NCI-H2196 (cell line): ENCODE results near the gene DKK3.

ENCODE experiments used
- DNase-seq: peaks from one replicate; lab custom pipeline; 2025; ENCODE audit not compliant: unreplicated experiment; lab: John Stamatoyannopoulos, UW

The DKK3 gene

DNA sequence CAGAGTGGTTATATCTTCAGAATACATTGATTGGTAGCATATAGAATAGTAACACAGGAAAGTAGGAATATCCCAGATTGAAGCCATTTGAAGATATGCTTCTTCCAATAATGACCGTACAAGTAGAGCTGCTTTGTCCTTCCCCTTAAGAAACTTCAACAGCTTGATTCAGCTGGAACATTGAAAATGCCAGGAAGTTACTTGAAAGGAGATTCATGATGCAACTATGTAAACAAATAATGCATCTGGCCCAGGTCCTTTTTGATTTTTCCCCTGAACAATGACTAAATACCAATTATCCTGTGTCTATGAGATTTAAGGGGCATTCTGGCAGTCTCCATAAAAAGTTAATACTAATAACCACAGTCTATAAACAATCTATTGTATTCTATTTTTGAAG lies 3.0 kb downstream of the DKK3 start:
- DNase-seq: no peak

DNA sequence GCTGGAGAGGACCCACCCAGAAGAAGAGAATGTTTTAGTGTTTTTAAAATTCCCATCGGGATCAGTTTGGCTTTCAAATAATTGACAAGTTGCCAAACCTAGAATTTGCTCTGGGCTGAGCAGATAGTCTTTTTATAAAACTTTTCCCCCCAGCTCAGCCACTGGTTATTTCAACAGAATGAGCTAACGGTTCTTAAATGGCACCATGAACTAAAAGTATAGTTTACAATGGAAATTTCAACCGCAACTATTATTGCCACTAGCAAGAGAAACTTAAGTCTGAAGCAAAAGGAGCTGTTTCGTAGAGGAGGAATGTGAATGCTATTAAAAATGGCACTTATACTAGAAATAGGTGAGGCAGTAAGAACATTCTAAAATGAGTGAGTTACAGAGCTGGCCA lies 3.4 kb downstream of the DKK3 start:
- DNase-seq: no peak

DNA sequence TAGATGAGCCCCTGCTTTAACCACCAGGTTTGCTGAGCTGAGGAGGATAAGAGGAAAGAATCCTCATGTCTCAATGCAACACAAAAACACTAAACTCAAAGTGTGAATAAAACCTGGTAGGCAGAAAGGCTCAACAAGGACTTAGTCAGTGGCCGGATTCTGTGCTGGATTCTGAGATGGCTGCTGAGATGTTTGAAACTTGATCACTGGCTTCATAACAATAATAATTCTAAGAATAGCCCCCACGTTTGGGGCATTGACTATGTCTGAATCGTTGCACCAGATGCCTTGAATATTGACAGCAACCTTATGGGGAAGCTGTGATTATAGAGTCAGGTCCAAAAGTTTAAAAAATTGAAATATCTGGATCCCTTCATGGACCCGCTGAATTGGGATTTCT lies 4.6 kb downstream of the DKK3 start:
- DNase-seq: no peak

DNA sequence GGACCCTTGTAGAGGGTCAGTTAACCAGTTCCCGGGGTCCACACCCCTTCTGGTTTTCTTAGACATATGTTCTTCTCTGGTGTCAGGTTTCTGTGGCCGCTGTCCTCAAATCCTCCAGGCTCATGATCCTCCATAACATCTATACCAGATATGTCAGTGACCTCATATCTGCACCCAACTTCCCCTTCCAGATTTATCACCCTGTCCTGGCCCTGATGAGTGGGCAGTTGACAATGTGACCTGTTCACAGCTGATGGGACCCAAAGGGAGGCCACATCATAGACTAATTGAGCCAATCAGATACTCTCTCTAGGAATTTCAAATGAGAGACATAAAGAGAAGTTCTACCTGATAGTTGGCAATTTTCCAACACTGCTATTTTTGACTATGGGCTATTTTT lies 5.1 kb downstream of the DKK3 start:
- DNase-seq: no peak

DNA sequence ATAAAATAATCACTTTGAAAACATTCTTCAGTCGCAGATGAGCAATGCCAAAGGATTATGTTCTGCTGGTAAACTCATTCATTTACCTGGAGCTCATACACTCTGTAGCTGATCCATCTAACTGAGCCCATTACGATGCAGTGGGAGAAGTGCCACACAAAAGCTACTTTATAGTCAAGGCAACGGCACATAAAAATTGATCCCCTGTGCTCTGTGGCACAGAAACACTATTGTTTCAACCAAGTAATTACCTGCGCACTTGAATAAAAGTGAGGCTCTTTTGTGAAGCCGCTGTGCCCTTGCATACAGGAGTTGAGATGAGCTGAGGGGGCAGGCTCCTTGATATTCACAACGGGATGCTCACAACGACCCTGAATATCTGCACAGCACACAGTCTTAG lies 7.2 kb downstream of the DKK3 start:
- no peak for DNase-seq

DNA sequence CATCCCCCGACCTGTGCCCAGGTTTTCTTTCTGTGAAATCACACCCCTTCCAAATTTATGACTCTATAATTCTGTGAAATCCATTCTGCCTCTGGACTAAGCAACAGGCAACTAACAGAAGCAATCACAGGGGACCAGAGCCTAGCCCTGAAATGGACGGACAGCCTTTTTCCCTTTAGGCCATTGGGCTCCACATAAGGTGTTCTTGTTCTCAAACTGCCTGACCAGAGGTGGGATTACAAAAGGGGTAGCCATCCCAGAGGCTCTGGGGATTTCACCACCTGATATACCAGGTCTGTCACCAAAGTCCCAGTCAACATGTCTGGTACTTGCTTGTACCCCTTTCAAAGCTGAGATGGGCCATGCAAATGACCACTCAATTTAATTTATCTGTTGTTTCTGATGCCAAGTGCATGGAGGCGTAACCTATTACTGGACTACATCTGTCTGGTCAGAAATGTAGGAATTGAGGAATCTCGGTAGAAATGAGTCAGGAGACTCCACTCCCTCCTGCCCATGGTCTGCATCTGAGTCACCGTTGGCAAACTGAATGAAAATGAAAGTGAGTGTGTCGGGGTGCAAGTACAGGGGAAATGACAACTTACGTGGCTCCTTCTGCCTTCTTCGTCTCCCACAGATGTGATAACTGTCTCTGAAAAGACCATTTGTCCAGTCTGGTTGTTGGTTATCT lies 10.2 kb downstream of the DKK3 start:
- no peak for DNase-seq

DNA sequence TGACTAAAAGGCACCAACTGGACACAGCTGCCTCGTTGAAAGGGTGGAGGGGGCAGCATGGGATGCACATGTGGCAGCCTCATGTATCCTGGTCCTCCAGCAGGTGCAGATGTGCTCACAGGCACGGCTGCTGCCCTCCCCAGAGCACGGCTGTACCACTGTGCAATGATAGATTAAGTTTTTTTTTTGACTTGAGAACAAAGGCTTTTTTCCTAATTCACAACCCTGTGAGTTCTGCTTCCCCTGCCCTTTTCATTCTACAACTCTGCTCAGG lies 11.4 kb downstream of the DKK3 start:
- DNase-seq: no peak

DNA sequence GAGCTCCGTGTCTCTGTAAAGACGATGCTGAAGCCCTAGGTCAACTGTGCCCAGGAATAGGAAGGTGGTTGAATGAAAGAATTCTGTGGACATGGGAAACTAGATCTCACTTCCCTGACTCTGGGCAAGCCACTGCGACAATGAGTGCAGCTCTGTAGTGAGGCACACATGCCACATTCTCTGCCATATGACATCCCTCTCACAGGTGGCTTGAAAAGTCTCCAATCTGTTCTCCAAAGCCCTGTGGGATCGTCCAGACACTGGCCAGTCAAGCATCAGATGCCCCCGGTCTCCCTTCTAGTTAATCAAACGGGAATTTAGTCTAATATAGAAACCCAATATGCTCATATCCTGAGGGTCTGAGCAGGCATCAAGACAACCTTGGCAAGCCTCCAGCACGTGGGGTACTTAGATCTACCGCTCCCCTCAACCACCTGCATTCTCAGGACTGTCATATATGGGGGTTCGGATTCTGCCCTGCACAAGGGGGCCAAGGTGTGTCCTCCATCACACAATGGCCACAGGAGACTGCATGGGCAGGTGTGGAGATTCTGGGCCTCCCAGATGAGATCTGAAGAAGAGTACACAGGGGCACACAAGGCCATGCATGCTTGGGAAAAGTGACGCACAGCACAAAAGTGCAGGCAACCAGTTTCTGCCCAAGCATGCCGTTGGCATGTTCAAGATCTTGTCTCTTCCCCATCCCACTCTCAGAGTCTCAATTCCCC lies 11.9 kb downstream of the DKK3 start:
- no peak for DNase-seq

DNA sequence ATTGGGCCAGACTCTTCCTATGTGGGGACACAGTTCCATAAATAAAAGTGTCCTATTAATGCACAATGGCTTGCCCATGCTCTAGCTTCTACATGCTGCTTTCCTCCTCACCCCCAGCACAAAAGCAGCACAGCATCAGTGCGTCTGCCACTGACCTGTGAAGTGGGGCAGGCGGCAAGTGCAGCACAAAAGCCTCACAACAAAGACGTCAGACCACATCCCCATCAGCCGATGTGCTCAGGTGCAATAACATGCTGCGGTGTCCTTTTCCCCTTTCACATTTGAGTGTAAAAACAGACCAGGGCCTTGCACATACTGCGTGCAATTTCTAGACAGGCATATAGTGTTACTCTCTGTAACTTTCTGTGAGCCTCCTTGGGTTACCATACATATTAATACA lies 12.8 kb downstream of the DKK3 start:
- no peak for DNase-seq

DNA sequence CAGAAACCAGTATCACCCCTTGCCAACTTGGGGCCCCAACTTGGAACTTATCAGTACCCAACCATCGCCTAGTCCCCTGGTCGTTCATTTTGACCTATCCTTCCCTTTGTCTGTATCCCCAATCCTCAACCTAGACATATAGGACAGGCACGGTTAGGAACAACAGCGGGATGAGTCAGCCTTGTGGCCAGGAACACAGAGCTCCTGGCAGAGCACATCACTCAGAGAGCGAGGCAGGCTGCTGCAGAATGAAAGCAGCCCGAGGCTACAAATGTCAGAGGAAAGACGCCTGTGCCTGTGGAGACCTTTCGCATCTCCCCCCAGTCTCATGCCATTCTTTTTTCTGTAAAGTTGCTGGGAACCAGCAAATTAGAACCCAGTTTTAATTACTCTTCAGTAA lies 14.6 kb downstream of the DKK3 start:
- no peak for DNase-seq

DNA sequence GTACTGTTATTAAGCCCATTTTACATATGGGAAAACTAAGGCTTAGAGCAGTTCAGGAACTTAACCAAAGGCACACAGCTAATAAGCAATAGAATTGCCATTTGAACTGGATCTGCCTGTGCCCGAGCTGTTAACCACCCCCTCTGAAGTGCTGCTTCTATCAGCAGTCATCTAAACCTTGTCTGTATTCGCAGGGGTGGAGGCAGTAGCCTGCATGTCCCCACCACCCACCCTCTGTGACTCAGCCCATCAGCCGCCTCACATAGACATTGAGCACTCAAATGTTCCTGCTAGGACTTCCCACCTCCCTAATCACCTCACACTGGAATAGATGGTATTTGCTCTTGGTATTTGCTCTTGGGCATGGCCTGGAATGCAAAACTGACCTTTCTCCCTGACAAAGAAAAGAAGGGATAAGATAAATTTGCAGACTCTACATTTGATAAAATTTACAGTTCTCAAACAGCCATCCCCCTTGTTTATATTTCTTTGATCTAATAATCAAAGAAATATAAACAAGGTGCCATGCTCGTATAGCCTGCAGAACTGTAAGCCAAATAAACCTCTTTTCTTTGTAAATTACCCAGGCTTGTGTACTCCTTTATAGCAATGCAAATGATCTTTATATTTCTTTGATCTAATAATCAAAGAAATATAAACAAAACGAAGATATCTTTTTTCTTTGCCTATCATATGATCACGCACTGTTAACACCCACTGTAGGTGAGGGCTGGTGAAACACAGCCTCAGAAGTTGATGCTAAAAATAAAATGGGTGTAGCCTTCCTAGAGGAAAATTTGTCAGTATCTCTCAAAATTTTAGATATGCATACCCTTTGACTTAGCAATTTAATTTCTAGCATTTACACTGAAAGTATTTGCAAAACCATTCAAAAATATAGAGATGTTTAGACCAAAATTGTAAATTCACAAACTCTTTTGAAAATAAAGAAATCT lies 15.9 kb downstream of the DKK3 start:
- no peak for DNase-seq

DNA sequence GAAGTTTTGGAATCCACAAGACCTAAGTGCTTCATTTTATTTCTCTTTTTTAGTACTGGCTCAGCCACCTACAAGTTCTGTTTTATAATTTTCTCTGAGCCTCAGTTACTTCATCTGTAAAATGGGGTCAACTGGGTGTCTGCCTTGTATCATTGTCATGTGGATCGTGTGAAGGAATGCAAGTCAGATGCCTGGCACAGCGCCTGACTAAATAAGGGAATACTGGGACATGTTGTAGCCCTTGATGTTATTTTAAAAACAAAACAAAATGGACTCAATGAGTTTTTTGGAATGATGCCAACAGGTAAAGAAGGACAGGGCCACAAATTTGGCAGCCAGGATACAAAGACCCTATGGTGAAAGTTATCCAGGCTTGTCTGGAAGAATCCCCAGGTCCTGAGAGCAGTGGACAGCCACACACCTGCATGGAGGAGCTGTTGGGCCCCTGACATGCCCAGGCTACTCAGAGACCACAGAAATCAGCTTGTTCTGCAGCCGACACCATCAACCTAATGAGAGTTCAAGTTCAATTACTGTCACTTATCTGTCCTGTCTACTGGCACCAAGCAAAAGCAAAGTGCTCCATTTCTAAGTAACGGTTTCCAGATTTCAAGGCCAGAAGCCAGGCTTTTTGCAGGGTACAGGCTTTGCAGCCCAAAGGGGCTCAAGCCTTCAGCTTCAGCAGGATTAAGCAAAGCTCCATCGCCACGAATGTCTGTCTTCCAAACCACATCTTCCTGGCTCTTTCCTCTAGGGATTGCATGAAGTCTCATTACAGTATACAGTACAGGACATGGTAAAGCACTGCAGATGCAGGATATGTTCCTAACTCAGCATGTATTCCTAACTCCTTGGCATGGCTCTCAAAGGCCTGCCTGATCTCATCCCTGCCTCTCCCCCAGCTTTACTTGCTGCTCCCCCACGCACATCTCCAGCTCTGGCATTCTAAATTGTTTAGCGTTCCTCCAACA lies 18.4 kb downstream of the DKK3 start:
- DNase-seq: no peak

DNA sequence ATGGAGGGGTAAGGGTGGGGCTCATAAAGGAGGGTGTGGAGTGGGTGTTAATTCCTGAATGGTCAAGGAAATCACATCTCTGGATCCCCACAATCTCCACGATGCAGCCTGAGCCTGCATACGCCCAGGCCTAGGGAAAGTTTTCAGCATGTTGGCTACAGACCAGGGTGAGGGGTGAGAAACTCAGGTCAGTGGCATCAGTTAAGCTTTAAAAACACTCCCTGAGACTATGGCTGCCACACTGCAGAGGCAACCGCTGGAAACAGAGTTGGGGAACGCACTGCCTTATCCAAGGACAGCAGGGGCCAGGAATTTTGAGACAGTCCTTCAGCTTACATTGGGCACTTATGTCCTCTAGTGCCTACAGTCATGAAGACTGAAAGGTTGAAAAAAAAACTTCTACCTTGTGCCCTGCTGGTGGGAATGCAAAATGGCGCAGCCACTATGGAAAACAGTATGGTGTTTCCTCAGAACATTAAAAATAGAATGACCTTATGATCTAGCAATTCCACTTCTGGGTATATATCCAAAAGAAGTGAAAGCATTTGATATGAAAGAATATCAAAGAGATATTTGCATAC lies 19.7 kb downstream of the DKK3 start:
- DNase-seq: no peak

DNA sequence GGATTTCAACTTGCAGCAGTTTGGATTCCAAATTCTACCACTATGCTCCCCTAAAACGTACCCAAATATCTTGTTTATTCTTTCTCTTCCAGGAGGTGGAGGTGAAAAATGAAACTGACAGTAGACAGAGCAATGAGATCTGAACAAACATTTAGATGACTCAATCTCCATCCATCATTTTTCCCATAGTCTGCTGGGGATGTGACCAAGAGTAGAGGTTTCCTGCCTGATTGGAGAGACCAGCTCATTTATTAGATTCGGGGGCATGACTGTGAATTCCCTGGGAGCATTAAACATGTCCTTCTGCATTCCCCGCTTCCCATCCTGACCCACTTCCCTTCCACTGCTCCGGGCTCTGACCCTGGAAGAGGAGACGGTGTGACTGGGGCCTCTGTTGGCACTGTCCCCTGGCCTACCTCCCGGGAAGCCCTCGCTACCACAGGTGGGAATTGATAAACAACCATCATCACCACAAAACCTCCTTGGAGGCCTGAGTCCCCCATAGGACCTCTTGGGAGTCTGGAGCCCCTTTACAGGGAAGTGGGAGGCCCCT lies 20.3 kb downstream of the DKK3 start:
- DNase-seq: no peak

DNA sequence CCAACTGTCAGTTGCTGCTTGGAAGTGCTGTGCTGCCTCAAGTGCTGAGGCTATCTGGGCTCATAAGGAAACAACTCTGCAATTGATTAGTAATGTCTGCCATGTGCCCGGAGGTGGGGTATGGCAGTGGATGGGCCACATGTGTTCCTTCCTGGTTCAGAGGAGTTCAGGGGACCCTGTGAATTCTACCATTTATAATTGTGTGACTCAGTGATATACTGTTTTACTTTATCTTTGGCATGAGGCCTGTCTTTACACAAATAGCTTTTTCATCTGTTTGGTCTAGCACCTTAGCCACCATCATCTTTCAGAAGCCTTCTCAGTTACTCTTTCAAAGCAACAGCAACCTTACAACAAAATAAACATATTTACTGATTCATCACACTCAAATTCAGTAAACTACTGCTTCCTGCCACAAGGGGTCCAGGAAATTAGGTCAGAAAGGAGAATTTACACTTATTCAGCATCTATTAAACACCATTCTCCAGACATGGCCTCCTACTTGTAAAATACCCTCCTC lies 20.9 kb downstream of the DKK3 start:
- no peak for DNase-seq

DNA sequence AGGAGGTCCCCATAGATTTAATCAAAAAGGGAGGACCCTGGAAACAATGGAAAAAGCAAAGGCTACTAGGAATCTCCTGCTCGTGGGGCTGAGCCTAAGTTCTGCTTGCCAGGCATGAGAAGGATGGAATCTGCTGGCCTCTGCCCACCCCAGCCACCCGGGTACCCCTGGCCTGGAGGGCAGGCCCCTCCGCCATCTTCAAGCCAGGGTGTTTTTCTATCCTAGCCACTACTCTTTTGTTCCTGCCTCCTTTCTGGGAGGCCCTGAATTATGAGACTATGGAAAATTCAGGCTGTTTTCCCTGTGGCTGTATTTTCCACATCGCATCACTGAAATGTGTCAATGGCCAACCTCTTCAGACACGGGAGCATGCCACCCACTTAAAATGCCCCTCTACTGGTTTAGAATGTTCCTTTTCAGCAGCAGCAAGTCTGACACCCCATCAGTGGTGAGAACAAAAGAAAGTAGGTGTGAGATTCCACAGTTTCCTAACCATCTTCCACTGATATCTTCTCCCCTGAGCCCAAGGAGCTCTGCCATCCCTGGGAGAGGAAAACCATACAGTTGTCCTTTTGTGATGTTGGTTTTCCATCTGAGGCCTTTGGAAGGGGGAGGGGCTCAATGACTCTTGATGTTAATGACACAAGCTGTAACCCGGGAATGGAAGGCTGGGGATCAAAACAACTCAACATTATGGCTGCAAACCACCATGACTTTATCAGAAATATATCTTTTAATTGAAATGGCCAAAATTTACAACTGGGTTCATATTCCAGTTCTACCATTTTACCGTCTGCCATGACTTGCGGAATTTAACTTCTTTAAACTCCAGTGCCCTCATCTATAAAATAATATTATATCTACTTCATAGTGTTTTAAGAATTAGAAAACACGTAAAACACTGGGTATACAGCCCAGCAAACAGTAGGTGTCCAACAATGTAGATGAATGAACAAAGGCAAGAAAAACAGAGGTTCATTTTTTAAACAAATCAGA lies 22.2 kb downstream of the DKK3 start:
- no peak for DNase-seq

DNA sequence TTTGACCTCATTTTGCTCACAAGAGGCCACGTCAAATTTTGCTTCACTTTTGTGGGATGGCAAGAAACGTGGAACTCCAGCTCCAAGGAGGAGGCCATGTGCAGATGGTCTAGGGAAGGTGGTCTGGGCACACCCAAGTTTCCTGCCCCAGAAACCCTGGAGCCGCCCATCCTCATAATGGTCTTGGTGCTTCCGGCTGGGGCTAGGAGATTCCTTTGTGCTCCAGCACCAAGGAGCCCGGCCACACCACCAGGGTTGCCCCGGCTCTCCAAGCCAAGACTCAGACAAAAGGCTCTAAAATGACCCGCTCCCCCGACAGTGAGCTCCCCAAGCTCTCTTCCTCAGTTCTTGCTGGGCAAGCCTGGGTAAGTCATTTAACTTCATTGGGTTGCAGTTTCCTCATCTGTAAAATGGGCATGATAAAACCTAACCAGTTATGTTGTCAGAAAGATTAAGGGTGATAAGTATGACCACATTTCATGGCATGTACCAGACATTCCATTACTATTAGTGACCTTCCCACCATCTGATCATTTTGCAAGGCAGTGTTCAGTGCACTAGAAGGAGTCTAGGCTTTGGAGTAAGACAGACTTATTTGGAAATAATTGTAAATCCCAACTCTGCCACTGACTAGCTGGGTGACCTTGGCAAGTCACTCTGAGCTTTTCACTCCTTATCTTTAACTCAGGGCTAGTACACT lies 23.3 kb downstream of the DKK3 start:
- no peak for DNase-seq

DNA sequence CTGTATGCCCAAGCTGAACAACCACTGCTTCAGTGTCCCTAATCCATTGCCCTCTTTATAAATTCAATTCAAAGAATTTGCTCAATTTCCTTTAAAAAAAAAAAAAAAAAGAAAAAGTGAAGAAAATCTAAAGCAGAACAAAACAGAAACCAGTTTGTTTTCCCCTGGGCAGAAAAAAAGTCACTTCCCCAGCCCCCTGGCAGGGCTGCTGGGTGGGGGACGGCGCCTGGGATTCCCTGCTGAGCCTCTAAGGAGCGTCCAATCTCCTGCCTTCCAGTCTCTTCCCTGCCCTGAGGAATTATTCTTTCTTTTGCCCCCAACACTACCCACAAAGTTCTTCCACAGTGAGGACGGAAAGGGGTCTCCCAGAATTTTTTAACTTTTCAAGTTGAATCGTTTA lies 23.9 kb downstream of the DKK3 start:
- no peak for DNase-seq
